ENCODE measurements around the gene PMM1. TPM values are rescaled to one million over a fixed set of nuclear protein-coding genes. Genes with fewer than 3 reads are reported as not detected.

PMM1 gene
- total and polyA plus RNA-seq, 2 experiments from 2014 or later: 29.4 to 78.2 TPM

DNA sequence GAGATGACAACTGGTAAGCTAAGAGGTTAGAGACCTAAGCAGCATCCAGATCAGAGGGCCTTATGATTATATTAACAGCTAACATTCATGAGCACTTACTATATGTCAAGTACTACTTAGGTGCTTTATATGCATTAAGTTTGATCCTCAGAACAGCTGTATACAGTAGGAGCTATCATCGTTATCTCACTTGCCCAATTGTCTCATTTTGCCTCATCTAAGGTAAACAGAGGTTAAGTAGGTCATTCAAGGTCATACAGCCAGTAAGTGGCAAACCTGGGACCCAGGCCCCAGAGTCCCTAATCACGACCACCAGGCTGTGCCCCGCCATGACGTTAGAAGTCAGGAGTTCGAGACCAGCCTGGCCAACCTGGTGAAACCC, 40.8 kb downstream of the PMM1 start:
- H3K27me3 ChIP-seq (replicated peaks; ENCODE audit: insufficient read depth): no peaks in the 10 kb centered on the region
- H3K4me3 ChIP-seq: no peak overlapping the region
- H3K9me2 ChIP-seq (ENCODE audit: insufficient read depth): no peaks in the 10 kb centered on the region
- no peak overlapping the region for H2AFZ ChIP-seq
- TF ChIP-seq EZH2phosphoT487 (IDR thresholded peaks at IDR 0.05; ENCODE audit: insufficient read depth, low read depth): no peak
- TF ChIP-seq EZH2 (IDR thresholded peaks at IDR 0.05; ENCODE audit: insufficient read depth, poor library complexity, severe bottlenecking): no peak
- H3K79me2 ChIP-seq (ENCODE audit: insufficient read depth): peaks cover 8% of the 10 kb centered on the region
- H3K9ac ChIP-seq: no peak overlapping the region
- WGBS, 2 experiments (ENCODE audit: low coverage in 1 of 2, low lambda C conversion rate in 2 of 2, missing lambda C conversion rate in 2 of 2): 89 to 93% methylated on average over 5 of the region's 5 CpGs
- H4K20me1 ChIP-seq (ENCODE audit: insufficient read depth): no peaks in the 10 kb centered on the region
- no peaks in the 10 kb centered on the region for H3K36me3 ChIP-seq (ENCODE audit: low read depth)
- in situ Hi-C loops (cut with MboI): no loop called here
- no peaks in the 10 kb centered on the region for H3K9me3 ChIP-seq (ENCODE audit: low read depth)
- DNase-seq: no peak
- no peak overlapping the region for H3K4me2 ChIP-seq (ENCODE audit: unreplicated experiment)
- H3F3A ChIP-seq (ENCODE audit: insufficient read depth): no peaks in the 10 kb centered on the region
- peaks cover 7% of the 10 kb centered on the region for H3K4me1 ChIP-seq (ENCODE audit: insufficient read depth)
- H3K27ac ChIP-seq: no peak overlapping the region

DNA sequence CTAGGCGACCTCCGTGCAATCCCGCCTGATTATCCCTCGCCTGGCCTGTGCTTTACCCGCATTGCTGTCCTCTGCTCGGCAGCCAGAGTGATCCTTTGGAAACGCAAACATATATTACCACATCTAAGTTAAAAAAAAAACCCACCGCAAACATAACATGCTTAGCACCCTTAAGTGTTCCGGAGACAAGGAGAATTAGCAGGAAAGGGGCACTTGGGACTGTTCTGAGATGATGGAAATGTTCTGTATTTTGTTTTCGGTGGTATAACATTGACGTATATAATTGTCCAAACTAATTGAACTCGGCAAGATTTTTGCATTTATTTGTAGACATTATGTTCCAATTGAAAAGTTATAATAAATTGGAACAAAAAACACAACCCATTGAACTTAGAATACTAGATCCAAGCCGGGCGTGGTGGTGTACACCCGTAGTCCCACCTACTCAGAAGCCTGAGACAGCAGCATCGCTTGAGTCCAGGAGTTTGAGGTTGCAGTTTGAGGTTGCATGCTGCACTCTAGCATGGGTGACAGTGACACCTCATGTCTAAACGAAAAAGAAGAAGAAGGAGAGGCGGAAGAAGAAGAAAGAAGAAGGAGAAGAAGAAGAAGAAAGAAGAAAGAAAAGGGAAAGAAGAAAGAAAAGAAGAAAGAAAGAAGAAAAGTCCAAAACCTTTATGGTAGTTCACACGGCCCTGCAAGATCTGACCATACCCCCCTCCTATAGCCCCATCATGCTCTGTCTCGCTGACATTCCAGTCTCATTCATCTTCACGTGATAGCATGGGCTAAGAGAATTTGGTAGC, 44.8 kb downstream of the PMM1 start:
- peak; percentile 41 for DNase-seq
- Histone ChIP-seq H3K27ac (peak overlapping the region; percentile 57), H3K4me1 (ENCODE audit: insufficient read depth) (peaks cover 17% of the 10 kb centered on the region), H3K36me3 (ENCODE audit: low read depth) (no peaks in the 10 kb centered on the region), H3K9me3 (ENCODE audit: low read depth) (no peaks in the 10 kb centered on the region), H3K4me2 (ENCODE audit: unreplicated experiment) (peak overlapping the region; percentile 91), H3F3A (ENCODE audit: insufficient read depth) (0 out of 2 replicates have a peak, but pooled peaks cover 4% of the 10 kb centered on the region), H4K20me1 (ENCODE audit: insufficient read depth) (no peaks in the 10 kb centered on the region), H2AFZ (peak overlapping the region; percentile 77), H3K27me3 (replicated peaks; ENCODE audit: insufficient read depth) (no peaks in the 10 kb centered on the region), H3K9ac (peak overlapping the region; percentile 70), H3K79me2 (ENCODE audit: insufficient read depth) (peaks cover 48% of the 10 kb centered on the region), H3K9me2 (ENCODE audit: insufficient read depth) (no peaks in the 10 kb centered on the region), H3K4me3 (peak overlapping the region; percentile 95)
- WGBS, 2 experiments (ENCODE audit: low coverage in 1 of 2, low lambda C conversion rate in 2 of 2, missing lambda C conversion rate in 2 of 2): 16 to 20% methylated on average over 21 of the region's 21 CpGs
- TF ChIP-seq EZH2phosphoT487 (IDR thresholded peaks at IDR 0.05; ENCODE audit: insufficient read depth, low read depth) (no peak), EZH2 (IDR thresholded peaks at IDR 0.05; ENCODE audit: insufficient read depth, poor library complexity, severe bottlenecking) (no peak)
- in situ Hi-C loops (cut with MboI): no loop called here

DNA sequence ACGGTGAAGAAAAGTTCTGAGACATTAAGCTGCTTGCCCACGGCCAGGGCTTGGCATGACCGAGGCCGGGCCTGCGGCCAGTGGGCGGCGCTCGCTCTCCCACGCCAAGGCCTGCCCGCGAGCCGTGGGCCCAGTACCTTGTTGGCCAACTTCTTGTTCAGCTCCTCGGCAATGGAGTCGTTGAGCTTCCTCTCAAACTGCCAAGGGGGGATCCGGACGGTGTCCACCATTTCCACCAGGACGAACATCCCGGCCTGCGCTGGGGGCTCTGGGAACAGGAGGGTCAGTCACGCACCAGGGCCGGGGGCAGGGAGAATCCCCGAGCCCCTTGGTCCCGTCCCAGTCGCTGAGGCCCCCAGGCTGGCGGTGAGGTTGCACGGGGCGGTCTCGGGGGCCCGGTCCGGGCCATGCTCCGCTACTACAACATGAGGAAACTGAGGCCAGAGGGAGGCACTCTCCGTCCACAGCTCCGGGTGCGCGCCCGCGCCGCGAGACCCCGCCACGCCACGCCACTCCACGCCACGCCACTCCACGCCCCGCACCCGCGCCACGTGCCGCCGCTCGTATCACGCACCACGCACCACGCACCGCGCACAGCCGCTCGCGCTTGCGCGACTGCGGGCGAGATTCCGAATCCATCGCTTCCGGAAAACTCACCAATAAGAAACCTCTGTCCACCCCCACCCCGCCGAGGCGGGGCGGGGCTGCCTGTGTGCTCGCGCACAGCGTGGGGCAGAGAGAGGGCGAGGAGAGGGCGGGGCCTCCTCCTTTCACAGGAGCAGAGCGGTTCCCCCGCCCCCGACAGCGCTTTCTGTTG, 45.6 kb downstream of the PMM1 start, which contains the start of gene POLR3H:
TSS of gene POLR3H (minus strand) at position 617 of the 817 bp plus-strand sequence. CDS start at position 248, 369 bp downstream.
- TF ChIP-seq EZH2phosphoT487 (IDR thresholded peaks at IDR 0.05; ENCODE audit: insufficient read depth, low read depth) (no peak), EZH2 (IDR thresholded peaks at IDR 0.05; ENCODE audit: insufficient read depth, poor library complexity, severe bottlenecking) (no peak)
- Histone ChIP-seq H3K9ac (peak within 1 kb of the TSS; percentile 96), H3K36me3 (ENCODE audit: low read depth) (no peaks in the 10 kb centered on the region), H3K9me2 (ENCODE audit: insufficient read depth) (no peaks in the 10 kb centered on the region), H3K4me2 (ENCODE audit: unreplicated experiment) (peak within 1 kb of the TSS; percentile 95), H3K27ac (peak within 1 kb of the TSS; percentile 85), H3K9me3 (ENCODE audit: low read depth) (no peaks in the 10 kb centered on the region), H3K79me2 (ENCODE audit: insufficient read depth) (peaks cover 56% of the 10 kb centered on the region), H3K27me3 (replicated peaks; ENCODE audit: insufficient read depth) (no peaks in the 10 kb centered on the region), H3K4me1 (ENCODE audit: insufficient read depth) (peaks cover 17% of the 10 kb centered on the region), H3K4me3 (peak within 1 kb of the TSS; percentile 95), H2AFZ (peak within 1 kb of the TSS; percentile 82), H4K20me1 (ENCODE audit: insufficient read depth) (no peaks in the 10 kb centered on the region), H3F3A (ENCODE audit: insufficient read depth) (0 out of 2 replicates have a peak, but pooled peaks cover 4% of the 10 kb centered on the region)
- 1% methylated on average over 64 to 75 of the region's 80 CpGs for WGBS, 2 experiments (ENCODE audit: low coverage in 1 of 2, low lambda C conversion rate in 2 of 2, missing lambda C conversion rate in 2 of 2)
- DNase-seq: peak; percentile 99
- in situ Hi-C loops (cut with MboI): no loop called here

DNA sequence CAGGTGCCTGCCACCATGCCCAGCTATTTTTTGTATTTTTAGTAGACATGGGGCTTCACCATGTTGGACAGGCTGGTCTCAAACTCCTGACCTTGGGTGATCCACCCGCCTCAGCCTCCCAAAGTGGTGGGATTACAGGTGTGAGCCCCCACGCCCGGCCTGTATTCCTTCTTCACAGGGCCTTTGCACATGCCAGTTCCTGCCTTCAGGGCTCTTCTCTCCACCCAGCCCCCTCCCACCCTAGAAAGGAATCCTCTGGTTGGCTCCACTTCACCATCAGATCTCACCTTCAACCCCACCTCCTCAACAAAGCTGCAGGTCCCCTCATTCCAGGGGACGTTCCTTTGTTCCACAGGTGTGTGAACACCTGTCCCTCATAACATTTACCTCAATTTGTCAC, 47.4 kb downstream of the PMM1 start:
- in situ Hi-C loops (cut with MboI): no loop called here
- Histone ChIP-seq H3K36me3 (ENCODE audit: low read depth) (no peaks in the 10 kb centered on the region), H3K9ac (no peak overlapping the region), H4K20me1 (ENCODE audit: insufficient read depth) (no peaks in the 10 kb centered on the region), H3K9me3 (ENCODE audit: low read depth) (no peaks in the 10 kb centered on the region), H3F3A (ENCODE audit: insufficient read depth) (0 out of 2 replicates have a peak, but pooled peaks cover 4% of the 10 kb centered on the region), H3K79me2 (ENCODE audit: insufficient read depth) (peaks cover 71% of the 10 kb centered on the region), H3K9me2 (ENCODE audit: insufficient read depth) (no peaks in the 10 kb centered on the region), H3K4me1 (ENCODE audit: insufficient read depth) (peaks cover 17% of the 10 kb centered on the region), H3K4me3 (peak overlapping the region; percentile 95), H3K27ac (no peak overlapping the region), H3K27me3 (replicated peaks; ENCODE audit: insufficient read depth) (no peaks in the 10 kb centered on the region), H2AFZ (no peak overlapping the region), H3K4me2 (ENCODE audit: unreplicated experiment) (peak overlapping the region; percentile 95)
- 71 to 76% methylated on average over 4 of the region's 4 CpGs for WGBS, 2 experiments (ENCODE audit: low coverage in 1 of 2, low lambda C conversion rate in 2 of 2, missing lambda C conversion rate in 2 of 2)
- TF ChIP-seq EZH2phosphoT487 (IDR thresholded peaks at IDR 0.05; ENCODE audit: insufficient read depth, low read depth) (no peak), EZH2 (IDR thresholded peaks at IDR 0.05; ENCODE audit: insufficient read depth, poor library complexity, severe bottlenecking) (no peak)
- DNase-seq: no peak

Measured in GM23248 (cell line).